ENCODE results near the gene ASPSCR1. TPM values are rescaled to one million over a fixed set of nuclear protein-coding genes. Genes with fewer than 3 reads are reported as not detected.
A peak's percentile ranks its signal among the peaks of the same experiment; 100 is the strongest.

The ASPSCR1 gene
- total and polyA plus RNA-seq, 2 of the 13 experiments (the other 11 are each of a cell fraction or from before 2014, with no cell fraction given) = 274 to 314 TPM

GRCh38 chr17:82011617-82012187 is 34.3 kb downstream of the ASPSCR1 start:
- no peak overlapping the region for H3K4me2 ChIP-seq (ENCODE audit: low read depth, low read length)
- H2AFZ ChIP-seq (ENCODE audit: low read length) = no peak overlapping the region
- ATAC-seq = no peak
- no peak for DNase-seq (ENCODE audit: low spot score)
- no peaks in the 10 kb centered on the region for H3K27me3 ChIP-seq (ENCODE audit: control insufficient read depth in 1 of 2, insufficient read depth in 2 of 2, low read length in 2 of 2)
- peak overlapping the region; percentile 68 for H3K27ac ChIP-seq (ENCODE audit: extremely low read length, insufficient read depth, low read length)
- peaks cover 76% of the 10 kb centered on the region for H3K4me1 ChIP-seq (ENCODE audit: insufficient read depth, low read length)
- no TSS peak for BruUV-seq (replicated peaks)
- intact Hi-C loops (cut with micrococcal nuclease; ENCODE audit: unreplicated experiment) (no loop called here), in situ Hi-C loops (cut with HindIII; ENCODE audit: extremely low pct_ligation_motif_present, low pct_unique_long_range_greater_than_20kb) (no loop called here)
- CTCF ChIA-PET (ENCODE audit: low intra/inter-chr PET ratio, low total read pairs) = no interaction called here
- H4K20me1 ChIP-seq (ENCODE audit: insufficient read depth, low read length) = no peaks in the 10 kb centered on the region
- no peak overlapping the region for H3K4me3 ChIP-seq (replicated peaks in 1 of 3; ENCODE audit: insufficient read depth in 1 of 3, low read depth in 2 of 3, low read length in 3 of 3)
- peak overlapping the region; percentile 36; the same call in 1 of the 2 replicates for H3K9ac ChIP-seq (ENCODE audit: insufficient read depth, low read depth, low read length)
- no peaks in the 10 kb centered on the region for H3K9me3 ChIP-seq (ENCODE audit: low read length)
- POLR2A ChIA-PET = interaction anchor here (1.0 to 14.1 kb wide), 3 partner anchors 9 to 52 kb away, joined by 3 to 470 read pairs (median 3); no protein-coding TSS in a partner anchor
- H3K79me2 ChIP-seq (ENCODE audit: insufficient read depth, low read length) = no peaks in the 10 kb centered on the region
- peaks cover 41 to 55% of the 10 kb centered on the region in 2 experiments for H3K36me3 ChIP-seq (replicated peaks in 1 of 2; ENCODE audit: control insufficient read depth in 1 of 2, insufficient read depth in 2 of 2, low read length in 2 of 2)
- no peak for FAIRE-seq
- WGBS (ENCODE audit: low lambda C conversion rate) = 94% methylated on average over 16 of the region's 19 CpGs
- TF ChIP-seq HMG20B (CRISPR knock-in tag; conservative IDR thresholded peaks at IDR 0.05) (no peak), FOSL1 (CRISPR knock-in tag; IDR thresholded peaks at IDR 0.05; ENCODE audit: borderline replicate concordance) (0 out of 2 replicates have a peak, but pooled peaks have one; percentile 11), E2F5 (CRISPR knock-in tag; conservative IDR thresholded peaks at IDR 0.05) (no peak), ZNF879 (CRISPR knock-in tag; IDR thresholded peaks at IDR 0.05) (no peak), ZNF775 (CRISPR knock-in tag; IDR thresholded peaks at IDR 0.05; ENCODE audit: borderline replicate concordance) (no peak), GATAD1 (CRISPR knock-in tag; IDR thresholded peaks at IDR 0.05) (no peak), ZNF776 (CRISPR knock-in tag; IDR thresholded peaks at IDR 0.05) (0 out of 2 replicates have a peak, but pooled peaks have one; percentile 26), ZNF660 (CRISPR knock-in tag; IDR thresholded peaks at IDR 0.05; ENCODE audit: borderline replicate concordance, low read depth) (no peak), HNRNPL (IDR thresholded peaks at IDR 0.05; ENCODE audit: low read depth, low read length) (peak; percentile 69; the same call in 1 of the 2 replicates), RBFOX2 (IDR thresholded peaks at IDR 0.05; ENCODE audit: low read depth, low read length) (peak; percentile 67), ATF7-NPFF (CRISPR knock-in tag; IDR thresholded peaks at IDR 0.05; ENCODE audit: low read depth) (no peak), MAF1 (CRISPR knock-in tag; IDR thresholded peaks at IDR 0.05; ENCODE audit: borderline replicate concordance) (no peak), FIP1L1 (IDR thresholded peaks at IDR 0.05; ENCODE audit: borderline replicate concordance, insufficient read depth, low read depth, low read length) (0 out of 2 replicates have a peak, but pooled peaks have one; percentile 17), TP53 (CRISPR knock-in tag; conservative IDR thresholded peaks at IDR 0.05) (no peak), GABPB1 (CRISPR knock-in tag; IDR thresholded peaks at IDR 0.05) (peak; percentile 25; the same call in 1 of the 2 replicates), ZNF24 (IDR thresholded peaks at IDR 0.05) (no peak), MYC (CRISPR knock-in tag; IDR thresholded peaks at IDR 0.05; ENCODE audit: borderline replicate concordance) (no peak), NFE2L2 (IDR thresholded peaks at IDR 0.05; ENCODE audit: low read length) (no peak), ZNF44 (CRISPR knock-in tag; IDR thresholded peaks at IDR 0.05) (no peak), ZNF768 (CRISPR knock-in tag; IDR thresholded peaks at IDR 0.05) (0 out of 2 replicates have a peak, but pooled peaks have one; percentile 16)
- TF ChIP-seq, protein P1, sequence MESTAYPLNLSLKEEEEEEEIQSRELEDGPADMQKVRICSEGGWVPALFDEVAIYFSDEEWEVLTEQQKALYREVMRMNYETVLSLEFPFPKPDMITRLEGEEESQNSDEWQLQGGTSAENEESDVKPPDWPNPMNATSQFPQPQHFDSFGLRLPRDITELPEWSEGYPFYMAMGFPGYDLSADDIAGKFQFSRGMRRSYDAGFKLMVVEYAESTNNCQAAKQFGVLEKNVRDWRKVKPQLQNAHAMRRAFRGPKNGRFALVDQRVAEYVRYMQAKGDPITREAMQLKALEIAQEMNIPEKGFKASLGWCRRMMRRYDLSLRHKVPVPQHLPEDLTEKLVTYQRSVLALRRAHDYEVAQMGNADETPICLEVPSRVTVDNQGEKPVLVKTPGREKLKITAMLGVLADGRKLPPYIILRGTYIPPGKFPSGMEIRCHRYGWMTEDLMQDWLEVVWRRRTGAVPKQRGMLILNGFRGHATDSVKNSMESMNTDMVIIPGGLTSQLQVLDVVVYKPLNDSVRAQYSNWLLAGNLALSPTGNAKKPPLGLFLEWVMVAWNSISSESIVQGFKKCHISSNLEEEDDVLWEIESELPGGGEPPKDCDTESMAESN (CRISPR knock-in tag; conservative IDR thresholded peaks at IDR 0.05) = no peak
- TF ChIP-seq, protein P2, sequence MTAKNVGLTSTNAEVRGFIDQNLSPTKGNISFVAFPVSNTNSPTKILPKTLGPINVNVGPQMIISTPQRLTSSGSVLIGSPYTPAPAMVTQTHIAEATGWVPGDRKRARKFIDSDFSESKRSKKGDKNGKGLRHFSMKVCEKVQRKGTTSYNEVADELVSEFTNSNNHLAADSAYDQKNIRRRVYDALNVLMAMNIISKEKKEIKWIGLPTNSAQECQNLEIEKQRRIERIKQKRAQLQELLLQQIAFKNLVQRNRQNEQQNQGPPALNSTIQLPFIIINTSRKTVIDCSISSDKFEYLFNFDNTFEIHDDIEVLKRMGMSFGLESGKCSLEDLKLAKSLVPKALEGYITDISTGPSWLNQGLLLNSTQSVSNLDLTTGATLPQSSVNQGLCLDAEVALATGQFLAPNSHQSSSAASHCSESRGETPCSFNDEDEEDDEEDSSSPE (CRISPR knock-in tag; IDR thresholded peaks at IDR 0.05) = no peak
